ENCODE data around the gene C2orf49. TPM values are rescaled to one million over a fixed set of nuclear protein-coding genes. Genes with fewer than 3 reads are reported as not detected.
A peak's percentile ranks its signal among the peaks of the same experiment; 100 is the strongest.

C2orf49 gene
- total and polyA plus RNA-seq, 2 experiments from 2014 or later, result 19.2 to 37.9 TPM

- TF ChIP-seq CTCF (IDR thresholded peaks at IDR 0.05; ENCODE audit: low read depth, low read length), result no peak
- no peak for DNase-seq (ENCODE audit: low read depth in 1 of 2, low spot score in 1 of 2)
- Histone ChIP-seq H3K9me3 (ENCODE audit: low read depth) (no peaks in the 10 kb centered on the region), H3K27me3 (no peaks in the 10 kb centered on the region), H3K4me3 (no peak overlapping the region), H3K36me3 (peaks cover 24% of the 10 kb centered on the region), H3K27ac (no peak overlapping the region), H3K4me1 (ENCODE audit: low read depth) (no peaks in the 10 kb centered on the region)
Observed at GRCh38 chr2:105294046-105294445, 43.3 kb upstream of the C2orf49 start.

GRCh38 chr2:105294844-105295481, 42.4 kb upstream of the C2orf49 start:
- TF ChIP-seq CTCF (IDR thresholded peaks at IDR 0.05; ENCODE audit: low read depth, low read length), result peak; percentile 72
- peak; percentile 78 to 82 for DNase-seq (ENCODE audit: low read depth in 1 of 2, low spot score in 1 of 2)
- Histone ChIP-seq H3K27me3 (no peaks in the 10 kb centered on the region), H3K9me3 (ENCODE audit: low read depth) (no peaks in the 10 kb centered on the region), H3K4me3 (no peak overlapping the region), H3K36me3 (peaks cover 20% of the 10 kb centered on the region), H3K27ac (no peak overlapping the region), H3K4me1 (ENCODE audit: low read depth) (no peaks in the 10 kb centered on the region)

GRCh38 chr2:105296017-105296611, 41.2 kb upstream of the C2orf49 start:
- Histone ChIP-seq H3K36me3 (peaks cover 18% of the 10 kb centered on the region), H3K27me3 (no peaks in the 10 kb centered on the region), H3K4me1 (ENCODE audit: low read depth) (no peaks in the 10 kb centered on the region), H3K4me3 (no peak overlapping the region), H3K27ac (peak overlapping the region; percentile 26), H3K9me3 (ENCODE audit: low read depth) (no peaks in the 10 kb centered on the region)
- TF ChIP-seq CTCF (IDR thresholded peaks at IDR 0.05; ENCODE audit: low read depth, low read length), result no peak
- no peak for DNase-seq (ENCODE audit: low read depth in 1 of 2, low spot score in 1 of 2)

- H3K4me1 ChIP-seq (ENCODE audit: low read depth), result no peaks in the 10 kb centered on the region
- H3K27me3 ChIP-seq, result no peaks in the 10 kb centered on the region
- no peak overlapping the region for H3K27ac ChIP-seq
- no peak for TF ChIP-seq CTCF (IDR thresholded peaks at IDR 0.05; ENCODE audit: low read depth, low read length)
- no peak overlapping the region for H3K4me3 ChIP-seq
- H3K9me3 ChIP-seq (ENCODE audit: low read depth), result no peaks in the 10 kb centered on the region
- H3K36me3 ChIP-seq, result peaks cover 17% of the 10 kb centered on the region
- no peak for DNase-seq (ENCODE audit: low read depth in 1 of 2, low spot score in 1 of 2)
Observed at GRCh38 chr2:105297216-105297615, 40.1 kb upstream of the C2orf49 start.

- Histone ChIP-seq H3K27ac (no peak overlapping the region), H3K27me3 (no peaks in the 10 kb centered on the region), H3K4me1 (ENCODE audit: low read depth) (no peaks in the 10 kb centered on the region), H3K36me3 (peaks cover 17% of the 10 kb centered on the region), H3K4me3 (no peak overlapping the region), H3K9me3 (ENCODE audit: low read depth) (no peaks in the 10 kb centered on the region)
- no peak for DNase-seq (ENCODE audit: low read depth in 1 of 2, low spot score in 1 of 2)
- no peak for TF ChIP-seq CTCF (IDR thresholded peaks at IDR 0.05; ENCODE audit: low read depth, low read length)
Observed at GRCh38 chr2:105298017-105298416, 39.3 kb upstream of the C2orf49 start.

Data from cardiac muscle cell (in vitro differentiated cells and primary cell).